OCI-LY3 (cell line): ENCODE results near the gene MAPKAP1.

ENCODE experiments used
- CTCF ChIP-seq: fragments of 200-600, 300-600 bp; sonication (generic); IDR thresholded peaks from 2 replicates; pipeline ENCODE4 v1.5.1; 2014; ENCODE audit warnings: antibody characterized with exemption, low read length, low read depth
- EZH2phosphoT487 ChIP-seq: fragments of 200-600 bp; shearing (Covaris generic); IDR thresholded peaks from 2 replicates; pipeline ENCODE4 v1.6.1; 2018; ENCODE audit warnings: antibody characterized with exemption, mixed run types, low read depth

DNA sequence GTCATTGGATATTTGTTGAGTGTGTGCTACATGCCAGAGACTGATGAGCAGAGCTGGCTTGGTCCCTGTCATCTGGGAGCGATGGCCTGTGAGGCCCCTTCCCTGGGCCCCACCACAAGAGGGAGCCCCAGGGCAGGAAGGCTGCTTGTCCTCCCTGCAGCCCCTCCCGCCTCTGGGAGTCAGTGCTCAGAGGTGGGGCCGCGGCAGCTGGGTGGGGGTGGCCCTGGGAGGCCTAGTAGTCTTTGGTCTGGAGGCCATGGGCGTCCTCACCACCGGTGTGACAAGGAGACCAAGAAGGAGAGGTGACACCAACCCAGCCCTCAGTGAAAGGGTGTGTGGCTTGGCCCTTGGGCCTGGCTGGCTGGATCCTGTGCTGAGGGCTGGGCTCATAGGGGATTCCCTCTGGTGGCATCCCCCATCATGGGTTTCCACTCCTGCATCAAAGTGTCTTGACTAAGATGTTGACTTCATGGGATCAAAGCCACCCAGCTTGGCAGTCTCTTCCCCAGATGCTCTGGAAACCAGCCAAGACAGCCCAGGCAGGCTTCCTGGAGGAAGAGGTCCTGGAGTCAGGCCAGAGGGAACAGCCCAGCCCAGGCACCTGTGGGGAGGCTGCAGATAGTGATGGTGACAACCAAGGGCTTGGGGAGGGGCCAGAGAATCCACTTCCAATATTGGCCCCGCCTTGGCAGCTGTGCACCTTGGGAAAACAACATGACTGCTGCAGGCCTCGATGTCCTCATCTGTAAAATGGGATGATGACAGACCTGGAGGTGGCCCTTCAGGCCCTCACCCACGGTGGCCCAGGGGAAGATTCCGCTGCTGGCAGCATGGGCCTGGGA lies 278.7 kb downstream of the MAPKAP1 start:
- peak; percentile 73 for TF ChIP-seq CTCF
- no peak for TF ChIP-seq EZH2phosphoT487
